GM21360 (cell line): Measurements from ENCODE around the gene CAMSAP1.

Experiments
- ATAC-seq: cut with Tn5 transposase; IDR thresholded peaks from one replicate; pipeline ENCODE4 v1.9.1; 2021; ENCODE audit warnings: mild to moderate bottlenecking, moderate library complexity; ENCODE audit not compliant: unreplicated experiment

Gene CAMSAP1

GRCh38 chr9:135883410-135884089 lies 23.8 kb downstream of the CAMSAP1 start:
- no peak for ATAC-seq

DNA sequence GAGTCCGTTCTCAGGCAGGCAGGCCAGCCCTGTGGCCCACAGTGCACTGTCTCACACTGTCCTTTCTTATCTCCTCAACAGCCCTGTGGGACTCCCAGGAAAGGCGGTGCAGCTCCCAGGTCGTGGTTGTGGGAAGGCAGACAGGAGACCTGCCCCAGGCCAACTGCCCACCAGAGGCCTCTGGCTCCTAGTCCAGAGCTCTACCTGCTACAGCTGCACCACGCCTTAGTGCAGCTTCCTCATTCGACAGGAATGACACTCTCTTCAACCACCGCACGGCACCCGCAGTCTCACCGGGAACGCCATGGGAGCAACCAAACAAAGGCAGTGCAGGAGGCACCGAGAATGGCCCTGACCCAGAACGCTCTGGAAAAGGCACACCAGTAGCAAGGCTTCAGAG lies 25.3 kb downstream of the CAMSAP1 start:
- ATAC-seq, result no peak

DNA sequence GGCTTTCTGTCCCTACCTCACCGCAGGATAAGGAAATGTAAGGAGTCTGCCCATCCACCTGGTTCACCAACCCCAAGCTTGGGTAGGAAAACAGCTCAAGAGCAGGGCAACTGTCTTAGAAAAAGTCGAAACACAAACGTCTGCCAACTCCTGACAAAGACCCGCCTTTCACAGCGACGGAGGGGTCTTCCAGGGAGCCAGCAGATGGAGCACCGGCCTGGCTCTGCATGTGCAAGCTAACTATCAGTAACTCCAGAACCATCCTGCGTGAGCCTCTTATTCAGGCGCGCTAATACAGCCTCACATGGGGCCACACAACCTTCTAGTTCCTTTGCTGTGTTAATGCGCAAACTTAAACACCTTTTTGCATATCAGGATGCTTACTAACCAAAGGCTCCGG lies 26.9 kb downstream of the CAMSAP1 start:
- ATAC-seq, result no peak

GRCh38 chr9:135879619-135880018 lies 27.7 kb downstream of the CAMSAP1 start:
- no peak for ATAC-seq

- no peak for ATAC-seq
Observed at GRCh38 chr9:135879237-135879601, 28.1 kb downstream of the CAMSAP1 start.

DNA sequence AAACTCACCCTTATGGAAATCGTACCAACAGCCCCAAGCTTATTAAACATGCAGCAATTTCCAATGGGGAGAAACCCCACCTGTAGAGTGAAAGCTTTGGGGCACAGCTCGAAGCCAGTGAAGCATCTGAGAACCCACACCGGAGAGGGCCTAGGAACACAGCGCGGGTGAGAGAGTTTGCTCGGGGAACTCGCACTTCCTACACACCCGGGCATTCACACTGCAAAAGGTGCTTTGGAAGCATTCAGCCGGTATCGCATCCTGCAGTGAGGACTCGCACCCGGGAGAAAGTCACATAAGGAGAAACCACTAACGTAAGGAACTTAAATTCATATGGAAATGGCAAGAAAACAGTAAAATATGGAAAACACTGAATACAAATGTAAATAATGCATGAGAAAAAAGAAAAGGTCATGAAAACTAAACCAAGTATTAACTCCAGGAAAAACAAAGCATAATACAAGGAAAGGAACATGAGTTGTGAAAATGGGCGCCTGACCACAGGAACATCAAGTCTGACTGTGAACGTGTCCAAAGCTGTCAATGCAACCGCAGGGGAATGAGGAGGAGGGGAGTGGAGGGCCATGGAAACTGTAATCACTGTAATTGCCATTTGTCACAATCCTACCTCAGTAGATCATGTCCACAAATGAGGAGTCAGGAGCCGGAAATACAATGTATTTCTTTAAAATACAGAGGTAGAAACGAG lies 28.7 kb downstream of the CAMSAP1 start:
- ATAC-seq, result no peak

GRCh38 chr9:135877791-135878527 lies 29.4 kb downstream of the CAMSAP1 start:
- ATAC-seq, result no peak

DNA sequence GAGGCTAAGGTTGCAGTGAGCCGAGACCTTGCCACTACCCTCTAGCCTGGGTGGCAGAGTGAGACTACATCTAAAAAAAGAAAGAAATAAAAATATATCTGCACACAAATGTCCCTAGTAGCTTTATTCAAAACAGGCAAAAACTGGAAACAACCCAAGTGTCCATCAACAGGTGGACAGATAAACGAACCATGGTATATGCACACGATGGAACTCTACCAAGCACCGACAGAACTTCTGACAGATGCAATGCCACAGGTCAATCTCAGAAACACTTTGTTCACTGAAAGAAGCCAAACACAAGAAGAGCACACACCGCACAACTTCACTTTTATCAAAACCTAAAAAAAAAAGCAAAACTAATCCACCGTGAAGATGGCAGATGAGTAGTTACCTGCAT lies 30.4 kb downstream of the CAMSAP1 start:
- no peak for ATAC-seq

DNA sequence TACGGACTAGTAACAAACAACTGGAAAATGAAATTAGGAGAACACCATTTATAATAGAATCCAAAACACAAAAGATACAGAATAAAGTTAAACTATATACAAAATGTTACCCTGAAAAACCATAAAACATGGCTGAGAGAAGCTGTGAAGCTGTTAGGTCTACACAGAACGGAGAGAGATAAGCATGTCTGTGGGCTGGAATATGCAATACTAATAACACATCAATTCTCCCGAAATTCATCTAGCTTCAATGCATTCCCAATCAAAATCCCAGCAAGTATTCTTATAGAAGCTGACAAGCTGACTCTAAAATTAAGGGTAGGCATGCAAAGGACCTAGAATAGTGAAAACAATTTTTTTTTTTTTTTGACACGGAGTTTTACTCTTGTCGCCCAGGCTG lies 32.5 kb downstream of the CAMSAP1 start:
- no peak for ATAC-seq

DNA sequence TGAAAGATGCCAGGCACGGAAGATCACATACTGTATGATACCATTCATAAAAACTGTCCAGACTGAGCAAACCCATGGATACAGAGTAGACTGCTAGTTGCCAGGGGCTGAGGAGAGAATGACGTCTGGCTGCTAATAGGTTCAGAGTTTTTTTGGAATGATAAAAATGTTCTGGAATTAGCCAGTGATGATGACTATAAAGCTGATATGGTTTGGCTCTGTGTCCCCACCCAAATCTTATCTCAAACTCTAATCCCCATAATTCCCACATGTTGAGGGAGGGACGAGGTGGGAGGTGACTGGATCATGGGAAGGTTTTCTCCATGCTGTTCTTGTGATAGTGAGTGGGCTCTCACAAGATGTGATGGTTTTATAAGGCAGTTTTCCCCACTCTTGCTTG lies 37.4 kb downstream of the CAMSAP1 start:
- ATAC-seq, result no peak

DNA sequence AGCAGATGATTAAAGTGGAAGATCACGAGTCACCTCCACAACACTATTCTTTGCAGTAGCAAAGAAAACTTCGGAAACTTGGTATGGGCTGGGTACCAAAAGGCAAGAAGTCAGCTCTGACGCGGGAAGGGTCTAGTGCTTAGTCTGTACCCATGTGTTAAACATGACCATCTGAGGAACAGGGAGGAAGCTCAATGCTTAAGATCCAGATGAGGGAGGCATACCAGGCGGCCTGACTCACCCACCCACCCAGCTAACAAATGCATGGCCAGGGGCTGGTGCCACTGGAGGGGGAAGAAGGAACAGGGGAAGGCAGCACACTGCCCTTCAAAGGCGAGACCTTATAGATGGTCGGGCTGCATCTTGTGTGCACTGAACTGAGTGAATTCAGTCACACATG lies 41.8 kb downstream of the CAMSAP1 start:
- ATAC-seq, result no peak

DNA sequence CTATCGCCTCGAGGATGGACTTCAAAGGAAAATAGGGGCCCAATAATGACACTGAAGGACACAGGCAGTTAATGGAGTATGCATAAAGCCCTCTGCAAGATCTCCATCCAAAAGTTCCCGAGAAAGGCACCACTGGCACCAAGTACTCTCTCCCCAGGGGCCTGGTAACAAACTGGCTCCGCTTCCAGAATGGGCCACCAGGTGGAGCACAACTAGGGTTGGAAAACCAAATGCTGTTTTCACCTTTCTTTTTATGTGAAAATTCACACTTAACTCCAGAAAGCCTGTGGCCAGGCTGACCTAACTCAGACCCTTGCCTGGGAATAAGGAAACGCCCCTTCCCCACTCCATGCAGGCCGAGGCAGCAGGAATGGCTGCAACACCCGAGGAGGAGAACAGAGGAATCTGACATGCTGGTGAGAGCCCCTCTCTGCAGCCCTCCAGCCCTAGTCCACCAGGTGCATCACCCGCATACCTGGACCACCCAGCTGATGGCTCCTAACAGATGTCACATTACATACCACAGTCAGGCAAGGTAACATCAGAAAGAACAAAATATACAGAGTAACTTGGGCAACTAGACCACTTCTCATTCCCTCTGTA lies 42.8 kb downstream of the CAMSAP1 start:
- ATAC-seq, result no peak

DNA sequence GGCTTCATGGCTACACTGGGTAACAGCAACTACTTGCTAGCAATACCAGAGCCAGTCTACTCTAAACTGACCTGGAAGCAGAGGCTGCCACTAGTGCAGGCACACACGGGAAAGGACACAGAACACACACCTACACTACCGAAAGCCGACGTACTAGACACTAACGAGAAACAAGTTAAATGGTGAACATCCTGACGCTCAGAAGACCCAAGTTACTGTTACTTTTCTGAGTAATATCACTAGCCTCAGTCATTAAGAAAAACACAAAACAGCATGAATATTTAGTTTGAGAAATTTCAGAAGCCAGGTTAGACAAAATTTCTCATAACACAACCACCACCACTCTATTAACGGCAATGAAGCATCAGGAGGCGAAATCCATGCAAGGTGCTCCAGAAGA lies 44.5 kb downstream of the CAMSAP1 start:
- ATAC-seq, result no peak

DNA sequence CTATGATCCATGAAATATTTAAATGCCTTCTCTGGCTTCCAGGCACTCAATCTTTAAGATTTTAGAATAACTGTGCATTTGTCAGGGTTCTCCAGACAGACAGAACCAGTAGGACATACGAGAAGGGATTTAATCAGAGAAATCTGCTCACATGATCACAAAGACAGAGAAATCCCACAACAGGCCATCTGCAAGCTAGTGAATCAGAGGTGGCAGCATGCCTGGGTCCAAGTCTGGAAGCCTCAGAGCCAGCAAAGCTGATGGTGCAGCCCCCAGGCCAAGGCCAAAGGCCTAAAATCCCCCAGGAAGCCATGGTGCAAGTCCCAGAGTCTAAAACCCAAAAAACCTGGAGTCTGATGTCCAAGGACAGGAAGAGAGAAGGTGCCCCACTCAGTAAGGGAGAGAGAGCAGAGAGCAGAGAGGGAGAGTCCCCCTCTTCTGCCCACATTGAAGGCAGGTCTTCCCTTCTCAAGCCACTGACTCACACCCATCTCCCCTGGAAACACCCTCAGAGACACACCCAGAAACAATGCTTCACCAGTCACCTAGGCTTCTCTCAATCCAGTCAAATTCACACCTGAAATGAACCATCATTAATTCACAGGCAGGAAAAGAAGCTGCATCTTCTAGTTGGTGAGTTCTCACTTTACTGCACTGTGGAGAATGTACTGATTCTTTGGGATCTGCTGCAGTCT lies 48.7 kb downstream of the CAMSAP1 start:
- ATAC-seq, result no peak

DNA sequence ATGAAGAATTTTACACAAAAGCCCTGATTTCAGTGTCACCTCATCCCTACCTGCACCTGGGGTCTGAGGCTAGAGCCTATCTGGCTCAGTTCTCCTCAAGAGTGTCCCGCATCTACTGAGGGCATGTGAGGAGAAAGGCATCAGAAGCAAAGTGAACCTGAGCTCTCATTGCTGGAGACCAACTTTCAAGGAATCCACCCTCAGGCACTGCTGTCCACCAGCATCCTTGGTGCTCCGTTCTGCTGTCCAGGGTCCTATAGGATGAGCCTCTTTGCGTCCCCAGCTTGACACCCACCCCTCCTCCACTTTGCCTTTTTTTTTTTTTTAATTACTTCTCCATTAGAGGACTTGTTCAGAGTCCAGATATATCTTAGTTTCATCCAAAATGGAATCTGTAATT lies 49.5 kb downstream of the CAMSAP1 start:
- no peak for ATAC-seq

GRCh38 chr9:135857371-135857786 lies 50.0 kb downstream of the CAMSAP1 start:
- no peak for ATAC-seq

DNA sequence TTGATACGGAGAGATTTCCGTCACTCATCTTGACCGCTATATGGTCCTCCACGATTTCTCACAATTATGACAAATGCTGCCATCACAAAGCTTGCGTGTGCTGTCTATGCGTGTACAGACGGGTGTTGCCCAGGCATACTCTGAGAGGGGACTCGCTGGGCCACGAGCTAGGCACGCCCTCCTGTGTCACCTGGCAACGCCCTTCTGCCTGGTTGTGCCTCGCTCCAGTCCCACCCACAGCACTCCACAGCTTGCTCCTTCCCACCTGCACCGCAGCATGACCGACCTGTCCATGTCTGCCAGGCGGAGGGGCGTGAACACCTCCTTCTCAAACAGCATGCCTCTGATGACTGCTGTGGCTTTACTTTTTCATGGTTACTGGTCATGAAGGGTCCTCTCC lies 55.6 kb downstream of the CAMSAP1 start:
- no peak for ATAC-seq

DNA sequence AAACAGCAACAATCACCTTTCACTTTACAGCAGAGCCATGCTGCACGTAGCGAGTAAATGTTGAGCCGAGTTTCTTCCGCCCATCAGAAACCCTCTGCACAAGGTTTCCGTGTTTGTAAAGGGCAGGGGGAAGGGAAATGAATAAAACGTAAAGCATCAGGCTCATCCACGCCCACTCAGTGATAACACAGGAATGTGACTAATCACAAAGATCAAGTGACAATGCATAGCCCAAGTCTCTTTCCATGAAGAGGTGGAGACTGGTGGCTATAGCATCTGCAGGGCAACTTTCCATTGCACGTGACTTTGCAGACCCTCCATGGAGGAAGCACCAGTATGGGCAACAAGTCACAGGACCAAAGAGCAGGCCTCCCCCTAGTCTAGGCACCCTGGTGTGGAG lies 56.6 kb downstream of the CAMSAP1 start:
- no peak for ATAC-seq

DNA sequence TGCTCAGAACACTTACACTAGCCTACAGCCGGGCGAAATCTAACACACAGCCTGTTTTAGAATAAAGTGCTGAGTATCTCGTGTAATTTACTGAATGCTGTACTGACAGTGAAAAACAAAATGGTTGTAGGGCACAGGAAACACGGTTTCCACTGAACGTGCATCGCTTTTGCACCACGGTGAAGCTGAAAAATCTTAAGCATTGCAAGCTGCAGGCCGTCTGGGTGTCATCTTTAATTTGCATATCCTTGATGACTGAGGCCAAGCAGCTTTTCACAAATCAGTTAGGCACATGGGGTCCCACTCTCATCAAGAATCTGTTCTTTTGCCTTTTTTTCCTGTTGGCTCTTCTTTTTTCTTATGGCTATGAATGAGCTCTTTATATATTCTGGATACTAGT lies 58.2 kb downstream of the CAMSAP1 start:
- ATAC-seq, result no peak

DNA sequence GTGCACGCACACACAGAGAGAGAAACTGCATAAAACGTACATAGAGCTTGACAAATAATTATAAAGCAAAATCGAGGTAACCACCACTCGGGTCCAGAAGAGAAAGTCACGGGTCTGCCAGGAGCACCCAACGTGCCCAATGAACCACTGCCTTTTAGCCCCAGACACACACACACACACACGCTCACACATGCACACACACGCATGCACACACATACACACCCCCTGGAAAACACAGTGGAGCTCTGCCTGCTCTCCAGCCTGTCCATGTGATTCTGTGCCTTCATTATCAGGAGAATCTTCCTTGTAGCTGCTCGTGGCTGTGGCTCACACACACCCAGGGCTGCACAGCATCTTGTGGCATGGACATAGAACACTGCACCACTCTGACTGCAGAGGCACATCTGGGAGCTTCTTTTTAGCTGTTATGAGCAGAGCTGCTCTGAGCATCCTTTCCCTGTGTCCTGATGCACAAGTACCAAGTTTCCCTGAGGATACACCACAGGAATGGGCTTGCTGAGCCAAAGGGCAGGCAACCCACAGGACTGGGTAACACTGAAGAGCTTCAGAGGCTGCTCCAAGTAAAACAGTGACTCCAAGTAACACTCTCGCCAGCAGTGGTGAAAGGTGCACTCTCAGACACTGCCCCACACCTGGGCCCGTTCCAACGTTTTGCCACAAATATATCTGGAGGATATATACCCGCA lies 58.9 kb downstream of the CAMSAP1 start:
- ATAC-seq, result no peak

DNA sequence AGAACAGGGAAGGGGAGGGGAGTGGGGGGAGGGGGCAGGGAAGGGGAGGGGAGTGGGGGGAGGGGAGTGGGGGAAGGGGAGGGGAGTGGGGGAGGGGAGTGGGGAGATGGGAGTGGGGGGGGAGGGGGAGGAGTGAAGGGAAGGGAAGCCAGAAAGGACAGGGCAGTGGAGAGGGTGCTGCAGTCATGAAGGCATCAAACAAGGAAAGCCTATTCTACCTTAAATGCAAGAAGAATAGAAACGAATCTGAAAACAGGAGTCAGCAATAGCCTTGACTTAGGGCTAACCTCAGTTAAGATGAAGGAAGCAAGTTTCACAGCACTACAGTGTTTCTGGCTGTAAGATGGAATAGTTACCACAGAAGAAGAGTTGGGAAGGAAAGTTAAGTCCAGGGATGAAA lies 59.5 kb downstream of the CAMSAP1 start:
- ATAC-seq, result no peak
